IPS-20b (cell line): ENCODE results near the gene GJB3.
A peak's percentile ranks its signal among the peaks of the same experiment; 100 is the strongest.

Source experiments
- H3K27ac ChIP-seq: one replicate; pipeline ENCODE4 v1.5.1; 2013; ENCODE audit warnings: low read length
- H3K27me3 ChIP-seq: 2 replicates; pipeline ENCODE4 v1.6.1; 2013; ENCODE audit warnings: mild to moderate bottlenecking, low read length, inconsistent platforms; ENCODE audit not compliant: insufficient read depth
- H3K36me3 ChIP-seq: 2 replicates; pipeline ENCODE4 v1.6.1; 2013; ENCODE audit warnings: low read depth, mild to moderate bottlenecking, inconsistent platforms, low read length, moderate library complexity; ENCODE audit not compliant: insufficient read depth
- H3K4me1 ChIP-seq: 2 replicates; pipeline ENCODE4 v1.6.1; 2013; ENCODE audit warnings: mild to moderate bottlenecking, control low read depth, inconsistent platforms, low read length, moderate library complexity; ENCODE audit not compliant: insufficient read depth
- H3K4me3 ChIP-seq: 2 replicates; pipeline ENCODE4 v1.5.1; 2013; ENCODE audit warnings: mild to moderate bottlenecking, low read length, inconsistent platforms
- H3K9ac ChIP-seq: 2 replicates; pipeline ENCODE4 v1.6.1; 2013; ENCODE audit warnings: low read depth, mild to moderate bottlenecking, inconsistent platforms, low read length, moderate library complexity
- H3K9me3 ChIP-seq: 2 replicates; pipeline ENCODE4 v1.6.1; 2013; ENCODE audit warnings: mild to moderate bottlenecking, low read depth, low read length, inconsistent platforms; ENCODE audit not compliant: insufficient read depth

Gene GJB3

DNA sequence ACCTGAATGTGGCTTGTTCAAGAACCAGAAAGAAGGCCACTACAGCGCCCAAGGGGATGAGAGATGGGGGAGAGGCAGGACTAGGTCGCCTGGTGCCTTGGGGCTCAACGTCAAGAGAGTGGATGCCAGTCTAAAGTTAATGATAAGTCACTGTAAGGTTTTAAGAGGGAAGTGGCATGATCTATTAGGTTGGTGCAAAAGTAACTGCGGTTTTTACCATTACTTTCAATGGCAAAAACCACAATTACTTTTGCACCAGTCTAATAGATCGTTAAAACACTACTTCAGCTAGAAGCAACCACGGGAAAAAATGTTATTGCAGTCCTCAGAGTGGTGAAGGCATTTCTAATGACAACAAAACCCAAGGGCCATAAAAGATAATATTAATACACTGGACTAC is 2.6 kb upstream of the GJB3 start:
- H3K9ac ChIP-seq = no peak overlapping the region
- H3K4me1 ChIP-seq = peaks cover 4% of the 10 kb centered on the region; the same call in 1 of the 2 replicates
- H3K9me3 ChIP-seq = no peaks in the 10 kb centered on the region
- H3K36me3 ChIP-seq = no peaks in the 10 kb centered on the region
- H3K27ac ChIP-seq = no peak overlapping the region
- H3K27me3 ChIP-seq = peaks cover 44% of the 10 kb centered on the region
- no peak overlapping the region for H3K4me3 ChIP-seq

DNA sequence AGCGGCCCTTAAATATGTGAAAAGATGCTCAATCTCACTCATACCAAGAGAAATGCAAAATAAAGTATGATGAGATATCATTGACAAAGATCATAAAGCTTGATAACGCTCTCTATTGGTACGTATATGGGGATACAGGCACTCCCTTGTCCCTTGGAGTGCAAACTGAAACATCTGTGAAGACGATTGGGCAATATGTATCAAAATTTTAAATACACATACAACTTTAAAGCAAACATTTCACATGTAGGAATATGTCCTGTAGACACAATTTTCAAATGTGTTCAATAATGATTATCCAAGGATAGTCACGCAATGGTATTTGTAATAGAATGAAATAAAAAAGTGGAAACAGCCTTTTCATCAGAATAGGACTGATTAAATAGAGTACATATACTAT is 2.0 kb upstream of the GJB3 start:
- peaks cover 47% of the 10 kb centered on the region for H3K27me3 ChIP-seq
- H3K9ac ChIP-seq = no peak overlapping the region
- H3K4me3 ChIP-seq = no peak overlapping the region
- H3K9me3 ChIP-seq = no peaks in the 10 kb centered on the region
- peaks cover 4% of the 10 kb centered on the region; the same call in 1 of the 2 replicates for H3K4me1 ChIP-seq
- no peaks in the 10 kb centered on the region for H3K36me3 ChIP-seq
- no peak overlapping the region for H3K27ac ChIP-seq

DNA sequence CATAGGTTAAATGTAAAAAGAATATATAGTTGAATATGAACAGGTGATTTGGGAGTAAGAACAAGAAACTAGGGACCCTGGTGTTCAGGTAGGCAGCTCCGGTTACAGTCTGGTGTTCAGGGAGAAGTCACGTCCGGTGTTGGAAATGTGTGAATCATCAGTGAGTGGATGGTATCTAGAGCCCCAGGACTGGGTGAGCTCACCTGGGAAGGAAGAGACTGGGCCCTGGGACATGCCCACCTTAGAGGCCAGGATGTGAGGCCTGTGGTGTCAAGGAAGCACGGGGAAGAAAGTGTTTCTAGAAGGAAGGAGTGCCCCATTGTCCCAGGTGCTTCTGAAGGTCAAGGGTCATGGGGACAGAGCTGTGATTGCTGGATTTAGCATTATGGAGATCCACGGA is 1.5 kb upstream of the GJB3 start:
- Histone ChIP-seq H3K27me3 (peaks cover 47% of the 10 kb centered on the region), H3K36me3 (no peaks in the 10 kb centered on the region), H3K4me3 (no peak overlapping the region), H3K27ac (no peak overlapping the region), H3K9me3 (no peaks in the 10 kb centered on the region), H3K9ac (no peak overlapping the region), H3K4me1 (peaks cover 4% of the 10 kb centered on the region; the same call in 1 of the 2 replicates)

DNA sequence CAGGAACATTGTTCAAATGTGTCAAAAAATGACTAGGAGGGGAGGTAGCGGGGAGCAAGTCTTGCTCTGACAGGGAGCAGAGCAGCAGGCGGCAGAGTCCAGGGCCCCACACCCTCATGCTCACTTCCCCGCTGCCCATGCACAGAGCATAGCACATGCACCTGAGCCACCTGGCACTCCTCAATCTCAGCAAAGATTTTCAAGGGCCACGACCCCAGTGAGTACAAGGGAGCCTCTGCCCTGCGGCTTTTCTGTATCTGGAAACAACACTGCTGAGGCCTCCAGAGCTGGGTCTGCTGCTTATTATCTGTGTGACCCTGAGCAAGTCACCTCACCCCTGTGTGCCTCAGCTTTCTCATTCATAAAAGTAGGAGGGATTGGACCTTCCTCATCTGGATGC is 1.1 kb upstream of the GJB3 start:
- H3K9me3 ChIP-seq = no peaks in the 10 kb centered on the region
- peaks cover 4% of the 10 kb centered on the region; the same call in 1 of the 2 replicates for H3K4me1 ChIP-seq
- peaks cover 47% of the 10 kb centered on the region for H3K27me3 ChIP-seq
- H3K27ac ChIP-seq = no peak overlapping the region
- no peaks in the 10 kb centered on the region for H3K36me3 ChIP-seq
- H3K4me3 ChIP-seq = no peak overlapping the region
- no peak overlapping the region for H3K9ac ChIP-seq

DNA sequence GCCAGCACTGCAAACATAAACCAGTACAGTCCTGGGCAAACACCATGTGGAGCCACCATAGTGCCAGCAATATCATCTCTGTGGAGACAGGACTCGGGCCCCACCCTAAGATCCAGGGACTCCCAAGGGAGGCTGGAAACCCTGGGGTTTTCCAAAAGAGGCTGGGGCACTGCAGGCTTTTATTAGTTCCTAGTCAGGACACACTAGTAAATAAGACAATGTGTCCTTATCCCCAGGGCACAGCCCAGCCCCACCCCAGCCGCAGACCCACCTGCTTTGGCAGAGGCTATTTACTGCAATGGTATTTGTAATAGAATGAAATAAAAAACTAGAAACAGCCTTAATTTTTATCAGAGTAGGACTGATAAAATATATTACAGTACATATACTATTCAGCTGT is 486 bp upstream of the GJB3 start:
- Histone ChIP-seq H3K36me3 (no peaks in the 10 kb centered on the region), H3K27ac (no peak overlapping the region), H3K9ac (no peak overlapping the region), H3K27me3 (peaks cover 47% of the 10 kb centered on the region), H3K9me3 (no peaks in the 10 kb centered on the region), H3K4me1 (peaks cover 4% of the 10 kb centered on the region; the same call in 1 of the 2 replicates), H3K4me3 (peak overlapping the region; percentile 76; the same call in 1 of the 2 replicates)

DNA sequence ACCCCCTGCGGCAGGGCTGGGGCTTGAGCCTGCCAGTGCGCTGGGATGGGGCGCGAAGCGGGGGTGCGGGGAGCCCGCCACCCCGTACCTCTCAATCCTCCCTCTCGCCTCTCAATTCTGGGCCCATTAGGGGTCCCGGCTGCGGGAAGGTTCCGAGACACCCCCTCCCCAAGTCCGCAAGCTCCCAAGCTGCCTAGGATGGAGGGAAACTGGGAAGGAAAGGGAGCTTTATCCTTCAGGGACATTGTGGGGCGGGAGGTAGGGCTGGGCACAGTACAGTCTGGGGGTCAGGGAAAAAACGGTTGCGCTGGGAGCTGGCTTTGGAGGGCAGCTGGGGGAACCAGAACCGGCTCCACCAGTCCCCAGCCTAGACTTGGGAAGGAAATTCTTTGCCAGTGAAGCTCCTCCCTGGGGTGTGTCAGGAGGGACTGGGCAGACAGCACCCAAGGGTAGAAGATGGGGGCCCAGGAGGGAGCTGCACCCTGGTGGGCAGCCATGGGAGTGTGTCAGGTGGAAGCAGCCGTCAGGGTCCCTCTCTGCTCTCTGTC is 904 bp downstream of the GJB3 start:
- peak overlapping the region; percentile 76 for H3K4me3 ChIP-seq
- H3K27me3 ChIP-seq = peaks cover 47% of the 10 kb centered on the region
- H3K4me1 ChIP-seq = peaks cover 4% of the 10 kb centered on the region; the same call in 1 of the 2 replicates

DNA sequence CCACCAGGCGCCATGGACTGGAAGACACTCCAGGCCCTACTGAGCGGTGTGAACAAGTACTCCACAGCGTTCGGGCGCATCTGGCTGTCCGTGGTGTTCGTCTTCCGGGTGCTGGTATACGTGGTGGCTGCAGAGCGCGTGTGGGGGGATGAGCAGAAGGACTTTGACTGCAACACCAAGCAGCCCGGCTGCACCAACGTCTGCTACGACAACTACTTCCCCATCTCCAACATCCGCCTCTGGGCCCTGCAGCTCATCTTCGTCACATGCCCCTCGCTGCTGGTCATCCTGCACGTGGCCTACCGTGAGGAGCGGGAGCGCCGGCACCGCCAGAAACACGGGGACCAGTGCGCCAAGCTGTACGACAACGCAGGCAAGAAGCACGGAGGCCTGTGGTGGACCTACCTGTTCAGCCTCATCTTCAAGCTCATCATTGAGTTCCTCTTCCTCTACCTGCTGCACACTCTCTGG is 3.8 kb downstream of the GJB3 start:
- no peak overlapping the region for H3K9ac ChIP-seq
- no peak overlapping the region for H3K4me3 ChIP-seq
- H3K4me1 ChIP-seq = peaks cover 4% of the 10 kb centered on the region; the same call in 1 of the 2 replicates
- H3K27me3 ChIP-seq = peaks cover 39% of the 10 kb centered on the region
- H3K27ac ChIP-seq = no peak overlapping the region
- no peaks in the 10 kb centered on the region for H3K9me3 ChIP-seq
- H3K36me3 ChIP-seq = no peaks in the 10 kb centered on the region

More for the DNA sequence above, 904 bp downstream of the GJB3 start:
- Histone ChIP-seq H3K9ac (no peak overlapping the region), H3K27ac (no peak overlapping the region), H3K9me3 (no peaks in the 10 kb centered on the region), H3K36me3 (no peaks in the 10 kb centered on the region)

DNA sequence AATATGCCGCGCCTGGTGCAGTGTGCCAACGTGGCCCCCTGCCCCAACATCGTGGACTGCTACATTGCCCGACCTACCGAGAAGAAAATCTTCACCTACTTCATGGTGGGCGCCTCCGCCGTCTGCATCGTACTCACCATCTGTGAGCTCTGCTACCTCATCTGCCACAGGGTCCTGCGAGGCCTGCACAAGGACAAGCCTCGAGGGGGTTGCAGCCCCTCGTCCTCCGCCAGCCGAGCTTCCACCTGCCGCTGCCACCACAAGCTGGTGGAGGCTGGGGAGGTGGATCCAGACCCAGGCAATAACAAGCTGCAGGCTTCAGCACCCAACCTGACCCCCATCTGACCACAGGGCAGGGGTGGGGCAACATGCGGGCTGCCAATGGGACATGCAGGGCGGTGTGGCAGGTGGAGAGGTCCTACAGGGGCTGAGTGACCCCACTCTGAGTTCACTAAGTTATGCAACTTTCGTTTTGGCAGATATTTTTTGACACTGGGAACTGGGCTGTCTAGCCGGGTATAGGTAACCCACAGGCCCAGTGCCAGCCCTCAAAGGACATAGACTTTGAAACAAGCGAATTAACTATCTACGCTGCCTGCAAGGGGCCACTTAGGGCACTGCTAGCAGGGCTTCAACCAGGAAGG is 4.3 kb downstream of the GJB3 start:
- Histone ChIP-seq H3K27me3 (peaks cover 33% of the 10 kb centered on the region), H3K4me3 (no peak overlapping the region), H3K36me3 (no peaks in the 10 kb centered on the region), H3K9ac (no peak overlapping the region), H3K4me1 (peaks cover 4% of the 10 kb centered on the region; the same call in 1 of the 2 replicates), H3K27ac (no peak overlapping the region), H3K9me3 (no peaks in the 10 kb centered on the region)

DNA sequence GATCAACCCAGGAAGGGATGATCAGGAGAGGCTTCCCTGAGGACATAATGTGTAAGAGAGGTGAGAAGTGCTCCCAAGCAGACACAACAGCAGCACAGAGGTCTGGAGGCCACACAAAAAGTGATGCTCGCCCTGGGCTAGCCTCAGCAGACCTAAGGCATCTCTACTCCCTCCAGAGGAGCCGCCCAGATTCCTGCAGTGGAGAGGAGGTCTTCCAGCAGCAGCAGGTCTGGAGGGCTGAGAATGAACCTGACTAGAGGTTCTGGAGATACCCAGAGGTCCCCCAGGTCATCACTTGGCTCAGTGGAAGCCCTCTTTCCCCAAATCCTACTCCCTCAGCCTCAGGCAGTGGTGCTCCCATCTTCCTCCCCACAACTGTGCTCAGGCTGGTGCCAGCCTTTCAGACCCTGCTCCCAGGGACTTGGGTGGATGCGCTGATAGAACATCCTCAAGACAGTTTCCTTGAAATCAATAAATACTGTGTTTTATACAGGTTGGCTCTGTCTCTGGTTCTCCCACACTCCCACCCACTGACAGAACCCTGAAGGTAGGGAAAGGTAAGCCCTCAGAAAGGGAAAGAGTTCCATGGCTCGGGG is 5.0 kb downstream of the GJB3 start:
- Histone ChIP-seq H3K27ac (no peak overlapping the region), H3K27me3 (peaks cover 27% of the 10 kb centered on the region), H3K4me3 (no peak overlapping the region), H3K4me1 (no peaks in the 10 kb centered on the region), H3K36me3 (no peaks in the 10 kb centered on the region), H3K9me3 (no peaks in the 10 kb centered on the region), H3K9ac (no peak overlapping the region)

DNA sequence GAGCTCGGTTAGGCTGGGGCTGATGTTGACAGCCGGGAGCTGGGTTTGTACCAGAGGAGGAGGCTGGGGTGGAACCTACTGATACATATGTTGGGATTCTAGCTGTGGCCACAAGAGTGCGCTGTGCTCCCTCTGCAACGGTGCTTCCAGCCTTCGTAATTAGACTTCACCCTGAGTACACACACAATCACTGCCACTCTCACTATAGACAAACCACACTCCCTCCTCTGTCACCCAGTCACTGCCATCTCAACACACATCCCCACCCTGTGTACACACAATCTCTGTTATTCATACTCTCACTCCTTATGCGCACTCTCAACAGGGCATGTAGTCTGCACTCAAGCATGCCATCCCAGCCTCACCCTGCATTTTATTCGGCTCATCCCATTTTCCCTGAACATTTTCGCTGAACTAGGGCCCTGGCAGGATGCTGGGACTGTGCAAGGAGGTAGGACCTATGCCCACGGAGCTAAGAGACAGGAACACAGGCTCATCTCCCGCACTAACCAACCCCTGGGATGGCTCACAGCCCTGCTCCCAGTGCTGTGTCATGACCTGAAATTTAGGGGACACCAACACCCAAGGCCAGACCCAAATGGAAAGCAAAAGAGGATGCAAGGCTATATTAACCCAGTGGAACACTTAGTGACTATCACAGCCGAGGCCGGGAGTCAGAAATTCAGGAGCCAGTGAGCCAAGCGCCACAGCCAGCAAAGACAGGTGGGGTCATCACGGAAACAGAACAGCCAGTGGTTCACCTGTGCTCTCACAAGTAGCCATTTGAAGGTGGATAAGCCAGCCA is 5.7 kb downstream of the GJB3 start:
- Histone ChIP-seq H3K27me3 (peaks cover 23% of the 10 kb centered on the region), H3K9ac (no peak overlapping the region), H3K4me1 (no peaks in the 10 kb centered on the region), H3K27ac (no peak overlapping the region), H3K9me3 (no peaks in the 10 kb centered on the region), H3K4me3 (no peak overlapping the region), H3K36me3 (no peaks in the 10 kb centered on the region)

DNA sequence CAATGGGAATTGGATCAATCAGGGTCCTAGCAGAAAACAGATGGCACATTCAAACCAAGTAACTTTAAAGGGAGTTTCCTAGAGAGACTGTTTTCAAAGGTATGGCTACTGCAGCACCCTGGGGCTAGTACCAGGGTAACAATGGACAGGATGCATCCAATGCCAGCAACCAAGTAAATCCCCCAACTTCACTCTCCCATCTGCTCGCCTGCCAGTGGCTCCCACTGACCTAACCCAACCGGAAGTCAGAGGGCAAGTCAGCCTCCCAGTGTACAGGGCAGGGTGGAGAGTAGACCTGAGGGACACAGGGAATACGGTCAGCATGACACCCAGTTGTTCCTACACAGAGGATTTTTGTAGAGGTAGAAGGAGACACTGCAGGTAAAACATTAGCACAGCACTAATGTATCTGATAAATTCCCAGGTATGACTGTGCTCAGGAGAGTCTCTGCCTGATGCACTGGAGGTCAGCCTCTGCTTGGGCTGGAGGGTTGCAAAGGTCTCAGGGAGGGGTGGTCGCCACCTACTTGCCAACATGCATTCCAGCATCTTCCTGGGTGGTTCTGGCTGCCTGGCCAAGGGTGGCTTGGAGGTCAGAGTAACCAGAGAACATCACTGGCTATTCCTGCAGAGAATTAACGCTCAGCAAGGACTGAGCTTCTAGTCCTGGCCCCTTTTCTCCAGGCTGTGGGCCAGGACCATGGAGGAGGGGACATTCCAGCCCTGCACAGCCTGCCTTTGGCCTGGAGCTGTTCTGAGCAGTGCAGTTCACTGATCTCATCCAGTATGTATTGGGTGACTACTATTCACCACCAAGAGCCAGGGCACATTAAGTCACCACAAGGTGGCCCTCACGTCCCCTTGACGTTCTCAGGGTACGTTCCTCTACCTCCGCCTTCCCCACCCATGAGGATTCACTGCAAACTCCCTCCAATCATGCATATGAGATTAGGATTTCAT is 6.7 kb downstream of the GJB3 start:
- peaks cover 22% of the 10 kb centered on the region for H3K27me3 ChIP-seq
- H3K27ac ChIP-seq = no peak overlapping the region

More for the DNA sequence above, 6.7 kb downstream of the GJB3 start:
- Histone ChIP-seq H3K9ac (no peak overlapping the region), H3K4me1 (no peaks in the 10 kb centered on the region), H3K36me3 (no peaks in the 10 kb centered on the region), H3K9me3 (no peaks in the 10 kb centered on the region), H3K4me3 (no peak overlapping the region)
